Activated naive CD4-positive, alpha-beta T cell treated with anti-CD3 and anti-CD28 coated beads, Interleukin-2, amount 50 U/mL, for 16 hours (primary cell): ENCODE results near the gene B3GALT4.
"Not testable (repeated sequence)": the region's sequence is repeated elsewhere in the genome, so short reads cannot be mapped to it uniquely, and the experiment has no call there.

ENCODE experiments used
- DNase-seq: peaks from one replicate; pipeline ENCODE4 v3.0.0-alpha.2; 2020

The B3GALT4 gene

GRCh38 chr6:33272275-33273128, 4.4 kb upstream of the B3GALT4 start:
- DNase-seq = no peak

GRCh38 chr6:33273129-33273923, 3.6 kb upstream of the B3GALT4 start:
- DNase-seq = no peak

GRCh38 chr6:33273924-33274902, 2.7 kb upstream of the B3GALT4 start:
- no peak for DNase-seq

GRCh38 chr6:33275795-33276580, 935 bp upstream of the B3GALT4 start:
- DNase-seq = not testable (repeated sequence)

- no peak for DNase-seq
Observed at GRCh38 chr6:33276581-33276863, 401 bp upstream of the B3GALT4 start.

GRCh38 chr6:33277663-33278391, 904 bp downstream of the B3GALT4 start:
- DNase-seq = peak; percentile 42

- no peak for DNase-seq
Observed at GRCh38 chr6:33278392-33278741, 1.4 kb downstream of the B3GALT4 start.

GRCh38 chr6:33278810-33279209, 1.9 kb downstream of the B3GALT4 start:
- no peak for DNase-seq

- no peak for DNase-seq
Observed at GRCh38 chr6:33279257-33279695, 2.4 kb downstream of the B3GALT4 start.

GRCh38 chr6:33279971-33280511, 3.1 kb downstream of the B3GALT4 start:
- DNase-seq = no peak

GRCh38 chr6:33280539-33280938, 3.6 kb downstream of the B3GALT4 start:
- no peak for DNase-seq

GRCh38 chr6:33285214-33285613, 8.3 kb downstream of the B3GALT4 start:
- DNase-seq = not testable (repeated sequence)

GRCh38 chr6:33286946-33287914, 10.3 kb downstream of the B3GALT4 start:
- no peak for DNase-seq

GRCh38 chr6:33288141-33288920, 11.4 kb downstream of the B3GALT4 start:
- DNase-seq = no peak

- DNase-seq = peak; percentile 81
Observed at GRCh38 chr6:33288921-33289783, 12.2 kb downstream of the B3GALT4 start, which contains the start of the genes PFDN6 and WDR46. Gene PFDN6, plus strand, starts transcription at chr6:33289601. Its CDS starts 256 bp downstream, at chr6:33289857. Gene WDR46, minus strand, starts transcription at chr6:33289239. Its CDS starts 69 bp downstream, at chr6:33289170.

- no peak for DNase-seq
Observed at GRCh38 chr6:33289784-33290315, 12.9 kb downstream of the B3GALT4 start.

GRCh38 chr6:33290459-33290858, 13.5 kb downstream of the B3GALT4 start:
- DNase-seq = no peak
